GM13976 (cell line): Measurements from ENCODE around the gene KRTAP1-3.
"Not testable (repeated sequence)": the region's sequence is repeated elsewhere in the genome, so short reads cannot be mapped to it uniquely, and the experiment has no call there.

Source experiments
- DNase-seq: peaks from one replicate; pipeline ENCODE4 v3.0.0; 2012; ENCODE audit warnings: low spot score
- CTCF ChIP-seq: IDR thresholded peaks from 2 replicates; pipeline ENCODE4 v1.5.1; 2012; ENCODE audit warnings: borderline replicate concordance, mild to moderate bottlenecking; ENCODE audit not compliant: insufficient read depth; ENCODE audit errors: extremely low read depth, missing control alignments, control extremely low read depth
- in situ Hi-C: fragments of 300-500 bp; cut with MboI; formaldehyde crosslinking; loops from one replicate; pipeline ENCODE4 v1.12.0; 2022; ENCODE audit warnings: low sequenced_read_pairs, mixed read lengths, inconsistent platforms; ENCODE audit not compliant: unreplicated experiment

KRTAP1-3 gene

DNA sequence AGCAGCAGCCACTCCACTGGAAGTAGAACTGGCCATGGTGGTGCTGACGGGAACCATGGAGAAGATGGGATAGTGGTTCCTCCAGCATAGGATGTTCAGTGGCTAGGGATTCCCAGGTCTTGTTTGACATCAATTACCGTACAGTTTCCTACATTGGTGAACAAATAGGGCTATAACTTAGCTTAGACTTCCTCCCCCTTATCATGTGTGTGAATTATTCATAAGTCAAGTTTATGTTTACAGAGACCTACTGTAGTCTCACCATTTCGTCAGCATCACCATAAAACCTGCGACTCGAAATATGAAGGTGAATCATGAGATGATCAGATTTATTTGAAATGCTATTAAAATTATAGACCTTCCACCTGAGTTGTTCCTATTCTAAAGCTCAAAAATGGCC lies 24.1 kb upstream of the KRTAP1-3 start:
- in situ Hi-C loops = no loop called here
- TF ChIP-seq CTCF = no peak
- no peak for DNase-seq

- TF ChIP-seq CTCF = no peak
- in situ Hi-C loops = no loop called here
- no peak for DNase-seq
Observed at GRCh38 chr17:41057547-41057946, 22.9 kb upstream of the KRTAP1-3 start.

DNA sequence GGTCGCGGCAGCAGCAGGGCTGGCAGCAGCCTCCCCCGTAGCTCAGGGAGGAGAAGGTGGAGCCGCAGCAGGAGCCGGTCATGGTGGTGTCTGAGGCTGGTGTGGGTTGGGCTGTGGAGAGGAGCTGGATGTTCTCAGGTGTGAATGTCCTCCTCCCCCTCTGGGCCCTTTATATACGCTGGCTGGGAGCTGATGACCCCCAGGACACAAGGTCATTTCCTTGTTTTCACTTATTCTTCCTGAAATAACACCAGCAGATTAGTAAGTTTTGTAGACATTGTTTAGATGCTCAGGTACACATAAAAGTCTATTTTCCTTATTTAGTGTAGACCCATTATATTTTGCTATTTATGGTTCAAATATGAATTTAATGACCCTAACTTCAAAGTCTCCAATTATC lies 20.5 kb upstream of the KRTAP1-3 start, which contains the start of gene KRTAP2-2:
Gene KRTAP2-2 (minus strand): TSS at position 101 of the 400 bp plus-strand sequence. CDS start 19 bp downstream, at position 82.
- in situ Hi-C loops = not testable (repeated sequence)

GRCh38 chr17:41054556-41054955 lies 19.9 kb upstream of the KRTAP1-3 start:
- DNase-seq, in situ Hi-C loops: not testable (repeated sequence)

More for the DNA sequence above, 20.5 kb upstream of the KRTAP1-3 start, which contains the start of gene KRTAP2-2:
- not testable (repeated sequence) for DNase-seq

DNA sequence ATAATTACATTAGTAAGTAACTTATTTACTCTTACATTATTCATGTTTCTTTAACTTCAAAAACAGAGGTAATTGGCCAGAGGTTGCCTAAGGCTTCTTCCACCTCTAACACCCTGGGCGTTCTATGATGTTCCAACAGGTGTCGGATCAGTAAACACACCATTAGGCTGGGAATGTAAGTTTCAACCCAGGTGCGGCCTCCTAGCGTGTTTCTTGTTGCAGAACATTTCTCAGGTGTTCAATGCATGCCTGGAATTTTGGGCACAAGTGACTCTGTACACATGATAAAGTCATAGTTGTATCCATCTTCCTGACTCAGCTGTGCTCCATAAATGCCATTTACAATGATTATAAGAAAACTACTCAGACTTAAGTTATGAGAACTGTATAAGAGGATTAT lies 19.4 kb upstream of the KRTAP1-3 start:
- DNase-seq = no peak
- in situ Hi-C loops = no loop called here
- TF ChIP-seq CTCF = no peak

DNA sequence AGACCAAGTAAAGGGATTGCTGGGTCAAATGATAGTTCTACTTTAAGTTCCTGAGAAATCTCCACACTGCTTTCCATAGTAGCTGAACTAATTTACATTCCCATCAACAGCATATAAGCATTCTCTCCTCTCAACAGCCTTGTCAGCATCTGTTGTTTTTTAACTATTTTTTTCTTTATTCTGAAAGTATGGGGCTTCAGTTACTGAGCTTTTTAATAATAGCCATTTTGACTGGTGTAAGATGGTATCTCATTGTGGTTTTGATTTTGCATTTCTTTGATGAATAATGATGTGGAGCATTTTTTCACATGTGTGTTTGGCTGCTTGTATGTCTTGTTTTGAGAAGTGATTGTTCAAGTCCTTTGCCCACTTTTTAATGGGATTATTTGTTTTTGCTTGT lies 17.9 kb upstream of the KRTAP1-3 start:
- in situ Hi-C loops = no loop called here
- no peak for DNase-seq
- no peak for TF ChIP-seq CTCF

DNA sequence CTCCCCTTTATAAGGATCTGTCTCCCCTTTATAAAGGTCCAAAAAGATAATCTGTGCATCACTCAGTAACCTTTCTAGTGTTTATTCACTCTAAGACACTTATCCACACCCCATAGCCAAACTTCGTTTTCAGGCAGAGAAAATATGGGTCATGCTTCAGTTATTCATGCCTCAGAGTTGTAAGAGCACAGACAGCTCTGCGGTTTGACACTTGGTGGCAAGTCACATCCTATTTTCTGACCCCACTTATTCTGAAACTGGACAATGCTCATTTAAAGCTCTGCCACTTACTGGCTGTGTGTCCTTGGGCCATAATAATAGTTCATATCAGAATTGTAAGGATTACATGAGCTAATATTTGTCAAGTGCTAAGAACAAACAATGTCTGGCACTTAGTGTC lies 14.4 kb upstream of the KRTAP1-3 start:
- in situ Hi-C loops = no loop called here
- no peak for TF ChIP-seq CTCF
- DNase-seq = peak; percentile 30

- no peak for DNase-seq
- in situ Hi-C loops = no loop called here
- no peak for TF ChIP-seq CTCF
Observed at GRCh38 chr17:41048441-41048840, 13.8 kb upstream of the KRTAP1-3 start.

GRCh38 chr17:41046735-41047465 lies 12.2 kb upstream of the KRTAP1-3 start, which contains the start of gene KRTAP2-1:
Gene KRTAP2-1, minus strand, starts transcription at chr17:41047316. Its CDS starts 49 bp downstream, at chr17:41047267.
- in situ Hi-C loops = not testable (repeated sequence)

More at GRCh38 chr17:41046735-41047465, 12.2 kb upstream of the KRTAP1-3 start, which contains the start of gene KRTAP2-1:
- not testable (repeated sequence) for DNase-seq
